Measurements from ENCODE around the gene ALG14. TPM values are rescaled to one million over a fixed set of nuclear protein-coding genes. Genes with fewer than 3 reads are reported as not detected.
A peak's percentile ranks its signal among the peaks of the same experiment; 100 is the strongest.

The ALG14 gene
- total RNA-seq, 1 experiment from 2014 or later = 1.4 TPM

- DNase-seq (ENCODE audit: low spot score) = no peak
Observed at GRCh38 chr1:94927405-94928175, 145.2 kb downstream of the ALG14 start.

- DNase-seq (ENCODE audit: low spot score) = peak; percentile 68
Observed at GRCh38 chr1:94926915-94927404, 145.8 kb downstream of the ALG14 start, which contains the start of gene CNN3. Gene CNN3 (minus strand): TSS chr1:94927110. CDS start chr1:94926894, 216 bp downstream.

DNA sequence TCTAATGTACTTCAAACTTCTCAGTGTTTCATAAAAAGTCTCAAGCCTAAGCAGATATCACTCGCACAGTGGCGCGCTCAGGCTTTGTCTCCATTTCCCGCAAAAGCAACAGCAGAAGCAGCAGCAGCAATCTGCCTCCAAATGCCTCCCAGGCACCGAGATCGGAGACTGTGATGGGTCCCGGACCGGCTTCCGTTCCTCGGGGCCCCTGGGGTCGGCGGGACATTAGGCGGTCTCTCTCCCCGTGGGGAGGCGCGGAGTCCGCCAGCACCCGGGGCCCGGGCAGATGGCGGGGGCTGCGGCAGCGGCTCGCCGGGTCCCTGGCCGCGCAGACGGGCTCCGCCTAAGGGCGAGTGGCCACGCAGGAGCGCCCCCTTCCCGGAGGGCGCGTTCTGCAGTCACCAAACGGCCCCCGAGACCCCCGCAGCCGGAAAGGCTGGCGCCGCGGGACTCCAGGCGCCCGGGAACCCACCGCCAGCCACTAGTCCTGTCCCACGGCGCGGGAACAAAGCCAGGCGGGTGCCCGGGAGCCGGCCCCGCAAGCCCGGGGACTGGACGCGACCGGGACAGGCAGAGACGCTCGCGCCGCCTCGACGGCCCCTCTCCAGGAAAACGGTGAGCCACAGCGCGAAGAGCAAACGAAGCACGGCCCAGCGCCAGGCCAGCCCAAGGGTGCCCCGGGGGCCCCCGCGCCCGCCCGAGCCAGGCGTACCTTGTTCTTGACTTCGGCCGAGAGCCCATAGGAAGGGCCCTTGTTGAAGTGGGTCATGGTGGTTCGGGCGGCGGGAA lies 146.4 kb downstream of the ALG14 start:
- peak; percentile 8 for DNase-seq (ENCODE audit: low spot score)

- peak; percentile 71 for DNase-seq (ENCODE audit: low spot score)
Observed at GRCh38 chr1:94925561-94926125, 147.1 kb downstream of the ALG14 start.

DNA sequence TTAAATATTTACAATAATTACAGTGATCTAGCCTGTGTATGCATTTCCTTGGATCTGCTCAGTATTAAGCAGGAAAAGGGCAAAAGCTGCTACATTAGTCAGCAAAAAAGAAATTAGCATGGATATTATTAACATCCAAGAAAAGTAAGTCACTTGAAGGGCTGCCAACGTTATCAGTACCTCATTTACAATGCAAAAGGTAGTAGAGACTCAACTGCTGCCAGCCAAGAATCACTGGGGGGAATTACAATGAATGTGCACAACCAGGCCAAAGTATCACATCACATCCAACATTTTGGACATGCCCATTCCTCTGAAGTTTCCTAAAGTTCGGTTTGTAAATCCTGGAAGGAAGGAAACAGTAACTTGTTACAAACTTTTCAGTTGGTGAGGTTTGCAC lies 147.7 kb downstream of the ALG14 start:
- no peak for DNase-seq (ENCODE audit: low spot score)

Other genes starting within 250 kb of the ALG14 start
- 121 and 137 TPM in 2 replicates for gene CNN3, start 145.8 kb downstream of the ALG14 start, total RNA-seq (2014; rRNA removed; shearing (Covaris generic))
- gene TLCD4, start 44.4 kb upstream of the ALG14 start, total RNA-seq (2014; rRNA removed; shearing (Covaris generic)) = 5.7 and 6.0 TPM in 2 replicates
- gene RWDD3, start 161.3 kb upstream of the ALG14 start, total RNA-seq (2014; rRNA removed; shearing (Covaris generic)) = 6.7 and 10.8 TPM in 2 replicates

Measured in H4 (cell line).